T-helper 2 cell treated with Interferon-gamma antibody and Interleukin-4, amounts not matched to agents 5 μg/mL and 100 μg/mL, for 36 hours (primary cell): ENCODE measurements around the gene ZNF827.

Experiments used
- DNase-seq: peaks from one replicate; pipeline ENCODE4 v3.0.0; 2021; ENCODE audit warnings: low spot score
- H3K27ac Mint-ChIP-seq: one replicate; pipeline ENCODE4 v1.8.0; 2021; ENCODE audit warnings: mild to moderate bottlenecking, mixed read lengths
- H3K27me3 Mint-ChIP-seq: one replicate; pipeline ENCODE4 v1.8.0; 2021; ENCODE audit warnings: low read depth, mixed read lengths
- H3K36me3 Mint-ChIP-seq: one replicate; pipeline ENCODE4 v1.8.0; 2021; ENCODE audit warnings: low read depth, mixed read lengths
- H3K4me1 Mint-ChIP-seq: one replicate; pipeline ENCODE4 v1.8.0; 2021; ENCODE audit warnings: low read depth, mixed read lengths
- H3K4me3 Mint-ChIP-seq: one replicate; pipeline ENCODE4 v1.8.0; 2022; ENCODE audit warnings: mild to moderate bottlenecking, moderate library complexity, mixed read lengths
- H3K9me3 Mint-ChIP-seq: one replicate; pipeline ENCODE4 v1.8.0; 2021; ENCODE audit warnings: mixed read lengths

The ZNF827 gene

GRCh38 chr4:145828802-145829485 lies 109.7 kb downstream of the ZNF827 start:
- Mint-ChIP-seq H3K27me3 (no peaks in the 10 kb centered on the region), H3K36me3 (peaks cover 38% of the 10 kb centered on the region), H3K27ac (peak overlapping the region; percentile 83), H3K4me1 (peaks cover 51% of the 10 kb centered on the region), H3K9me3 (no peaks in the 10 kb centered on the region), H3K4me3 (peak overlapping the region; percentile 66)
- DNase-seq: peak; percentile 53

GRCh38 chr4:145827885-145828284 lies 110.7 kb downstream of the ZNF827 start:
- no peaks in the 10 kb centered on the region for H3K27me3 Mint-ChIP-seq
- no peak for DNase-seq
- H3K9me3 Mint-ChIP-seq: no peaks in the 10 kb centered on the region
- peak overlapping the region; percentile 52 for H3K27ac Mint-ChIP-seq
- H3K4me3 Mint-ChIP-seq: no peak overlapping the region
- peaks cover 50% of the 10 kb centered on the region for H3K4me1 Mint-ChIP-seq
- H3K36me3 Mint-ChIP-seq: peaks cover 31% of the 10 kb centered on the region

DNA sequence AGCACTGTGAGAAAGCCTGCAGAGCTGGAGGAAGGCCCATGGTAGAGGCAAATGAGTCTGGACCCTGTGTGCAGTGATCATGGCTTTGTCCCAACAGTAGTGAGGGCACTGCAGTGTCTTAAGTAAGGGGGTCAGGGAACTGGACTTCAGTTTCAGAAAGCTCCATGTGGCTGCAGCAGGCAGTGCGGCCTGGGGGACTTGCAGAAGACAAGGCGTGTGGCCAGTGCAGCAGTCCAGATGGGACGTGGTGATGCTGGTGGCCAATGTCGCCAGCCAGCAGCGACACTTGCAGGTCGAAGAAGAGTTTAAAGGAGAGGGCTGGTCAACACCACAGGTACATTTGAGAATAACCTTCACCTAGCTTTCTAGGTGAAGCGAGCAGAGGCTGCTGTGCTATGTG lies 113.4 kb downstream of the ZNF827 start:
- Mint-ChIP-seq H3K27ac (no peak overlapping the region), H3K4me1 (peaks cover 33% of the 10 kb centered on the region), H3K9me3 (no peaks in the 10 kb centered on the region), H3K4me3 (no peak overlapping the region), H3K27me3 (no peaks in the 10 kb centered on the region), H3K36me3 (peaks cover 31% of the 10 kb centered on the region)
- DNase-seq: no peak

GRCh38 chr4:145824463-145824862 lies 114.2 kb downstream of the ZNF827 start:
- peaks cover 36% of the 10 kb centered on the region for H3K36me3 Mint-ChIP-seq
- H3K4me3 Mint-ChIP-seq: no peak overlapping the region
- no peak overlapping the region for H3K27ac Mint-ChIP-seq
- DNase-seq: no peak
- H3K27me3 Mint-ChIP-seq: no peaks in the 10 kb centered on the region
- H3K9me3 Mint-ChIP-seq: no peaks in the 10 kb centered on the region
- H3K4me1 Mint-ChIP-seq: peaks cover 28% of the 10 kb centered on the region

GRCh38 chr4:145823743-145824142 lies 114.9 kb downstream of the ZNF827 start:
- Mint-ChIP-seq H3K9me3 (no peaks in the 10 kb centered on the region), H3K27ac (no peak overlapping the region), H3K27me3 (no peaks in the 10 kb centered on the region), H3K4me3 (no peak overlapping the region), H3K4me1 (peaks cover 21% of the 10 kb centered on the region), H3K36me3 (peaks cover 36% of the 10 kb centered on the region)
- DNase-seq: no peak

GRCh38 chr4:145822581-145822980 lies 116.0 kb downstream of the ZNF827 start:
- H3K36me3 Mint-ChIP-seq: peaks cover 36% of the 10 kb centered on the region
- H3K4me1 Mint-ChIP-seq: peaks cover 14% of the 10 kb centered on the region
- H3K9me3 Mint-ChIP-seq: no peaks in the 10 kb centered on the region
- DNase-seq: no peak
- H3K27ac Mint-ChIP-seq: no peak overlapping the region
- H3K27me3 Mint-ChIP-seq: no peaks in the 10 kb centered on the region
- H3K4me3 Mint-ChIP-seq: no peak overlapping the region

GRCh38 chr4:145822181-145822580 lies 116.4 kb downstream of the ZNF827 start:
- no peak for DNase-seq
- Mint-ChIP-seq H3K4me3 (no peak overlapping the region), H3K4me1 (peaks cover 14% of the 10 kb centered on the region), H3K9me3 (no peaks in the 10 kb centered on the region), H3K27me3 (no peaks in the 10 kb centered on the region), H3K27ac (no peak overlapping the region), H3K36me3 (peaks cover 40% of the 10 kb centered on the region)

- DNase-seq: no peak
- H3K9me3 Mint-ChIP-seq: no peaks in the 10 kb centered on the region
- no peak overlapping the region for H3K4me3 Mint-ChIP-seq
- no peak overlapping the region for H3K27ac Mint-ChIP-seq
- peaks cover 41% of the 10 kb centered on the region for H3K36me3 Mint-ChIP-seq
- H3K27me3 Mint-ChIP-seq: no peaks in the 10 kb centered on the region
- peaks cover 14% of the 10 kb centered on the region for H3K4me1 Mint-ChIP-seq
These were observed 116.9 kb downstream of the ZNF827 start for GRCh38 chr4:145821766-145822165.

DNA sequence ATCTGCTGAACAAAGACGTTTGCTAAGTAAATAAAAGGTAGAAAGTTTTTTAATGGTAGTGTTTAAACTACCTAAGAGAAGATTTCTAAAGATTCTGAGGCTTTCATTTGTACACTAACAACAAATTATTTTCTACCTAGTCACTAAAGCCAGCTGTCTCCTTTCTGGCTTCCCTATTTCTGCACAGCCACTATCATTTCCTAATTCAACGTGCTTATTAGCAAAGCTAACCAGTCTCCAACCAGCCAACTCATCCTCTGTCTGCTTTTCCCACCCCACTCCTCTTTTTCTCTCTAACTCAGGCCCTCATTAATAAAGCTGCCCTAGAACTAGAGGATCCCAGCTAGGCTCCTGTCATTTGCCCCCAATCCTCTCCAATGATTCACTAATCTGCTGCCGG lies 118.2 kb downstream of the ZNF827 start:
- H3K9me3 Mint-ChIP-seq: no peaks in the 10 kb centered on the region
- H3K4me3 Mint-ChIP-seq: no peak overlapping the region
- H3K27ac Mint-ChIP-seq: no peak overlapping the region
- H3K27me3 Mint-ChIP-seq: no peaks in the 10 kb centered on the region
- peaks cover 45% of the 10 kb centered on the region for H3K36me3 Mint-ChIP-seq
- DNase-seq: no peak
- H3K4me1 Mint-ChIP-seq: peaks cover 27% of the 10 kb centered on the region

DNA sequence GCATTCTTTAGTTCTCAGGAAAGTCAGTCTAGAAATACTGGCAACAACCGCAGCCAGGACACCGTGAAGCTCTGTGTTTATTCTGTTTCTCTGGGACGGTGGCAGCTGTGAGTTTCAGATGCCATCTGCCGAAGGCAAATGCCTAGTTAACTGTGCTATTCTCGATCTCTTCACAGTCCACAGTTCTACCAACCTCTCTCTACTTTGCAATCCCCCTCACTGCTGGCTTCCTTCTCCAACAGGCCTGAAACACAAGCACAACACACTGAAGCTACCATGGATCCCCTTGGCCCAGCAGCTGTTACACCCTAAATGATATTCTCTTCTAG lies 118.8 kb downstream of the ZNF827 start:
- H3K36me3 Mint-ChIP-seq: peaks cover 46% of the 10 kb centered on the region
- no peak for DNase-seq
- no peaks in the 10 kb centered on the region for H3K27me3 Mint-ChIP-seq
- peaks cover 33% of the 10 kb centered on the region for H3K4me1 Mint-ChIP-seq
- H3K27ac Mint-ChIP-seq: no peak overlapping the region
- H3K9me3 Mint-ChIP-seq: no peaks in the 10 kb centered on the region
- no peak overlapping the region for H3K4me3 Mint-ChIP-seq

GRCh38 chr4:145819101-145819852 lies 119.3 kb downstream of the ZNF827 start:
- no peaks in the 10 kb centered on the region for H3K27me3 Mint-ChIP-seq
- no peak overlapping the region for H3K27ac Mint-ChIP-seq
- H3K4me1 Mint-ChIP-seq: peaks cover 32% of the 10 kb centered on the region
- no peak for DNase-seq
- no peak overlapping the region for H3K4me3 Mint-ChIP-seq
- H3K9me3 Mint-ChIP-seq: no peaks in the 10 kb centered on the region
- peaks cover 48% of the 10 kb centered on the region for H3K36me3 Mint-ChIP-seq

DNA sequence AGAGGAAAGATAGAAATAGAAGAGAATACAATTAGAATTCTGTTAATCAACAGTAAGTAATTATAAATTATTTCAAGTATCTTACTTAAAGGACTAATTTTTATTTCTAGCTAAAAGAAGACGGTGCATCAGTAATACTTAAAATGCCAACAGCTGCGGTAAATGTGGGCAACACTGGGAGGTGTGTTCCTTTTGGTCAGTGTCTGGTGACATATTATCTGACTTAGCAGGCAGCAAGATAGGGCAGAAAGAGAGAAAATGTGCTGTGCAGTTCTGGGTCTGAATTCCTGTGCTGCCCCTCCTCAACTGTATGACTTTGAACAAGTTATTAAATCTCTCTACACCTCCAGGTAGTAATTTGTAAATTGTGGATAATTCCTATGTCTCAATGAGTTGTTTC lies 120.6 kb downstream of the ZNF827 start:
- Mint-ChIP-seq H3K9me3 (peaks cover under 1% of the 10 kb centered on the region), H3K27ac (no peak overlapping the region), H3K4me1 (peaks cover 26% of the 10 kb centered on the region), H3K27me3 (no peaks in the 10 kb centered on the region), H3K36me3 (peaks cover 54% of the 10 kb centered on the region), H3K4me3 (no peak overlapping the region)
- no peak for DNase-seq

DNA sequence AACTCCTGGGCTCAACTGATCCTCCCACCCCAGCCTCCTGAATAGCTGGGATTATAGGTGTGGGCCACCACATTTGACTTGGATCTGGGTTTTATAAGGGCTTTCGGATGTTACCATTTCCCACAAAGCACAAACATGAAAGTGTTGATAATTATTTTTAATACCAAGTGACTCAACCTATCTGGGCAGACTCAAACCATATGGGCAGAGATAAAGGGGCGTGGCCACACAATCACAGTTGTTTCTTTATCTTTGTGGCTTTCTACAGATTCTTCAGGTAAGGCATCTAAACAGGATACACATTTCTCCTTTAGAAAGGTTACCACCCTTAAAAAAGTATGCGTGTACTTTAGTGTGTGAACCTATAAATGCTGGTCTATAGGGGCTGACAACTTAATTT lies 122.5 kb downstream of the ZNF827 start:
- H3K4me1 Mint-ChIP-seq: peaks cover 25% of the 10 kb centered on the region
- no peak for DNase-seq
- H3K9me3 Mint-ChIP-seq: peaks cover 3% of the 10 kb centered on the region
- peak overlapping the region; percentile 4 for H3K27ac Mint-ChIP-seq
- H3K36me3 Mint-ChIP-seq: peaks cover 50% of the 10 kb centered on the region
- no peaks in the 10 kb centered on the region for H3K27me3 Mint-ChIP-seq
- H3K4me3 Mint-ChIP-seq: no peak overlapping the region

GRCh38 chr4:145815626-145816025 lies 123.0 kb downstream of the ZNF827 start:
- Mint-ChIP-seq H3K27me3 (no peaks in the 10 kb centered on the region), H3K36me3 (peaks cover 51% of the 10 kb centered on the region), H3K27ac (no peak overlapping the region), H3K9me3 (peaks cover 4% of the 10 kb centered on the region), H3K4me1 (peaks cover 25% of the 10 kb centered on the region), H3K4me3 (no peak overlapping the region)
- no peak for DNase-seq
